Duodenal mucosa (tissue), 2 donors: Measurements from ENCODE around the gene ATG7.

ENCODE experiments used
- H3K27ac ChIP-seq: one replicate; pipeline ENCODE4 v1.7.0; 2013; ENCODE audit warnings: low read depth, low read length
- H3K27me3 ChIP-seq, 2 donors: one replicate each; pipeline ENCODE4 v1.7.0; 2013; ENCODE audit warnings: low read length in 2 of 2, control low read depth in 1 of 2; ENCODE audit not compliant: insufficient read depth in 2 of 2, control insufficient read depth in 1 of 2
- H3K36me3 ChIP-seq, 2 donors: one replicate each; pipeline ENCODE4 v1.7.0; 2013; ENCODE audit warnings: low read length in 2 of 2, control low read depth in 1 of 2; ENCODE audit not compliant: insufficient read depth in 2 of 2, control insufficient read depth in 1 of 2
- H3K4me1 ChIP-seq, 2 donors: one replicate each; pipeline ENCODE4 v1.7.0; 2013; ENCODE audit warnings: low read length in 2 of 2, control low read depth in 1 of 2; ENCODE audit not compliant: insufficient read depth in 2 of 2, control insufficient read depth in 1 of 2
- H3K4me3 ChIP-seq, 2 donors: one replicate each; pipeline ENCODE4 v1.7.0; 2013; ENCODE audit warnings: low read length in 2 of 2, low read depth in 1 of 2
- H3K9ac ChIP-seq, 2 donors: one replicate each; pipeline ENCODE4 v1.7.0; 2013; ENCODE audit warnings: low read length in 2 of 2, low read depth in 1 of 2
- H3K9me3 ChIP-seq, 2 donors: one replicate each; pipeline ENCODE4 v1.7.0; 2013; ENCODE audit warnings: low read length in 2 of 2, control low read depth in 1 of 2; ENCODE audit not compliant: control insufficient read depth in 1 of 2

ATG7 gene

GRCh38 chr3:11290743-11291680 is 18.8 kb downstream of the ATG7 start:
- Histone ChIP-seq H3K9me3 (no peaks in the 10 kb centered on the region), H3K9ac (no peak overlapping the region), H3K27ac (no peak overlapping the region), H3K36me3 (peaks cover 0 to 3% of the 10 kb centered on the region in 2 donors), H3K27me3 (no peaks in the 10 kb centered on the region), H3K4me3 (no peak overlapping the region), H3K4me1 (peaks cover 12% of the 10 kb centered on the region in 2 donors)

- peaks cover 0 to 3% of the 10 kb centered on the region in 2 donors for H3K36me3 ChIP-seq
- H3K27ac ChIP-seq: no peak overlapping the region
- H3K27me3 ChIP-seq: no peaks in the 10 kb centered on the region
- no peak overlapping the region for H3K9ac ChIP-seq
- peaks cover 12% of the 10 kb centered on the region in 2 donors for H3K4me1 ChIP-seq
- H3K9me3 ChIP-seq: no peaks in the 10 kb centered on the region
- H3K4me3 ChIP-seq: no peak overlapping the region
Measured at GRCh38 chr3:11291808-11292207, 19.6 kb downstream of the ATG7 start.

GRCh38 chr3:11297126-11297525 is 24.9 kb downstream of the ATG7 start:
- peaks cover 8 to 19% of the 10 kb centered on the region in 2 donors for H3K36me3 ChIP-seq

GRCh38 chr3:11300970-11301369 is 28.8 kb downstream of the ATG7 start:
- no peak overlapping the region for H3K9ac ChIP-seq
- no peak overlapping the region for H3K4me3 ChIP-seq
- H3K9me3 ChIP-seq: no peaks in the 10 kb centered on the region
- peaks cover 24 to 31% of the 10 kb centered on the region in 2 donors for H3K36me3 ChIP-seq
- no peaks in the 10 kb centered on the region for H3K27me3 ChIP-seq
- no peak overlapping the region for H3K27ac ChIP-seq
- no peaks in the 10 kb centered on the region for H3K4me1 ChIP-seq

More at GRCh38 chr3:11297126-11297525, 24.9 kb downstream of the ATG7 start:
- H3K27ac ChIP-seq: no peak overlapping the region
- H3K4me3 ChIP-seq: no peak overlapping the region
- H3K4me1 ChIP-seq: no peaks in the 10 kb centered on the region
- H3K27me3 ChIP-seq: no peaks in the 10 kb centered on the region
- H3K9me3 ChIP-seq: no peaks in the 10 kb centered on the region
- no peak overlapping the region for H3K9ac ChIP-seq

- Histone ChIP-seq H3K36me3 (peaks cover 24 to 38% of the 10 kb centered on the region in 2 donors), H3K27me3 (no peaks in the 10 kb centered on the region), H3K9me3 (no peaks in the 10 kb centered on the region), H3K4me3 (no peak overlapping the region), H3K4me1 (no peaks in the 10 kb centered on the region), H3K27ac (no peak overlapping the region), H3K9ac (no peak overlapping the region)
Measured at GRCh38 chr3:11302444-11302843, 30.2 kb downstream of the ATG7 start.

GRCh38 chr3:11304175-11304574 is 32.0 kb downstream of the ATG7 start:
- no peak overlapping the region for H3K4me3 ChIP-seq
- no peaks in the 10 kb centered on the region for H3K9me3 ChIP-seq
- H3K4me1 ChIP-seq: no peaks in the 10 kb centered on the region
- no peak overlapping the region for H3K9ac ChIP-seq
- H3K27me3 ChIP-seq: no peaks in the 10 kb centered on the region
- H3K27ac ChIP-seq: no peak overlapping the region
- H3K36me3 ChIP-seq: peaks cover 38 to 52% of the 10 kb centered on the region in 2 donors

- Histone ChIP-seq H3K4me3 (no peak overlapping the region), H3K9ac (no peak overlapping the region), H3K4me1 (no peaks in the 10 kb centered on the region), H3K36me3 (peaks cover 38 to 55% of the 10 kb centered on the region in 2 donors), H3K27me3 (no peaks in the 10 kb centered on the region), H3K9me3 (no peaks in the 10 kb centered on the region), H3K27ac (no peak overlapping the region)
Measured at GRCh38 chr3:11305509-11305908, 33.3 kb downstream of the ATG7 start.

- no peak overlapping the region for H3K9ac ChIP-seq
- no peaks in the 10 kb centered on the region for H3K4me1 ChIP-seq
- H3K36me3 ChIP-seq: peaks cover 38 to 65% of the 10 kb centered on the region in 2 donors
- H3K27me3 ChIP-seq: no peaks in the 10 kb centered on the region
- no peak overlapping the region for H3K4me3 ChIP-seq
- H3K9me3 ChIP-seq: no peaks in the 10 kb centered on the region
- no peak overlapping the region for H3K27ac ChIP-seq
Measured at GRCh38 chr3:11306817-11307589, 34.8 kb downstream of the ATG7 start.

- H3K36me3 ChIP-seq: peaks cover 32 to 67% of the 10 kb centered on the region in 2 donors
- no peak overlapping the region for H3K4me3 ChIP-seq
- no peaks in the 10 kb centered on the region for H3K27me3 ChIP-seq
- no peaks in the 10 kb centered on the region for H3K4me1 ChIP-seq
- no peaks in the 10 kb centered on the region for H3K9me3 ChIP-seq
- H3K27ac ChIP-seq: no peak overlapping the region
- H3K9ac ChIP-seq: no peak overlapping the region
Measured at GRCh38 chr3:11307830-11308432, 35.7 kb downstream of the ATG7 start.

- Histone ChIP-seq H3K36me3 (peaks cover 34 to 85% of the 10 kb centered on the region in 2 donors), H3K4me1 (no peaks in the 10 kb centered on the region), H3K4me3 (no peak overlapping the region), H3K27ac (no peak overlapping the region), H3K9ac (no peak overlapping the region), H3K9me3 (no peaks in the 10 kb centered on the region), H3K27me3 (no peaks in the 10 kb centered on the region)
Measured at GRCh38 chr3:11310258-11310657, 38.1 kb downstream of the ATG7 start.
